Right atrium auricular region (tissue), 2 donors: ENCODE measurements around the gene DNA2. TPM values are rescaled to one million over a fixed set of nuclear protein-coding genes. Genes with fewer than 3 reads are reported as not detected.
A peak's percentile ranks its signal among the peaks of the same experiment; 100 is the strongest.

Experiments used
- DNase-seq: peaks from one replicate; pipeline ENCODE4 v3.0.0-alpha.2; 2019; ENCODE audit warnings: low spot score
- H3K27ac ChIP-seq, 2 donors: fragments of 200-600 bp; sonication (generic); 1 replicate in 1 of 2; 2 replicates in 1 of 2; pipeline ENCODE4 v1.5.1; 2016 to 2019
- H3K27me3 ChIP-seq, 2 donors: fragments of 200-600 bp; sonication (generic); one replicate each; pipeline versions ENCODE4 v1.5.1 to v1.6.0; 2017 to 2019
- H3K36me3 ChIP-seq: fragments of 200-600 bp; sonication (generic); one replicate; pipeline ENCODE4 v1.5.1; 2016
- H3K4me1 ChIP-seq, 2 donors: fragments of 200-600 bp; sonication (generic); one replicate each; pipeline versions ENCODE4 v1.5.1 to v1.6.0; 2017 to 2019
- H3K4me3 ChIP-seq, 2 donors: fragments of 200-600 bp; sonication (generic); 1 replicate in 1 of 2; 2 replicates in 1 of 2; pipeline ENCODE4 v1.5.1; 2017 to 2019; ENCODE audit warnings: mild to moderate bottlenecking in 1 of 2, moderate library complexity in 1 of 2
- H3K9me3 ChIP-seq, 2 donors: fragments of 200-600 bp; sonication (generic); one replicate each; pipeline ENCODE4 v1.5.1; 2019
- total RNA-seq, 2 donors: library from RNA; depleted of rRNA; stranded (reverse); fragments of >200 nt; gene quantifications; one replicate each; pipeline ENCODE4 v1.1.0, GENCODE V29; 2016
- TF ChIP-seq, protein P1 (sequence below), 2 donors: fragments of 200-600 bp; sonication (generic); IDR thresholded peaks; one replicate each; pipeline ENCODE4 v1.5.1; 2019; ENCODE audit warnings: antibody characterized with exemption in 2 of 2

DNA2 gene
- total RNA-seq, 2 donors from 2014 or later, result 0.90 to 1.3 TPM

DNA sequence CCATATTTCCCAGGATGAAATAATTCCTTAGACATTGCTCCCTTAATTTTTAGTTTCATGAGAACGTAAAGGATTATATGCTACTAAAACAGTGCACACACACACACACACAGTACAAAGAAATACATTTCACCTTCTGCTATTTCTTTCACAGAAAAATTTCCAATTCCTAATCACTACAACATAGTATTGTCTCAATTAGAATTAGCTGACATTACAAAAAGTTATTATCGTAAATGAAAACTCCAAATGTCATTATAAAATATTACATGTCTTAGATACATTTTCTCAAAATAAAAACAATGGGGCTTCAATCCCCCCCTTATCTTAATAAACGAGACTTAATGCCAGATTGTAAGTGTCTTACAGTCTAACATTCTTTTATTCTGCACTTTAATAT is 52.4 kb downstream of the DNA2 start:
- H3K36me3 ChIP-seq, result no peaks in the 10 kb centered on the region
- no peak overlapping the region for H3K27ac ChIP-seq
- no peaks in the 10 kb centered on the region for H3K4me1 ChIP-seq
- TF ChIP-seq, protein P1, sequence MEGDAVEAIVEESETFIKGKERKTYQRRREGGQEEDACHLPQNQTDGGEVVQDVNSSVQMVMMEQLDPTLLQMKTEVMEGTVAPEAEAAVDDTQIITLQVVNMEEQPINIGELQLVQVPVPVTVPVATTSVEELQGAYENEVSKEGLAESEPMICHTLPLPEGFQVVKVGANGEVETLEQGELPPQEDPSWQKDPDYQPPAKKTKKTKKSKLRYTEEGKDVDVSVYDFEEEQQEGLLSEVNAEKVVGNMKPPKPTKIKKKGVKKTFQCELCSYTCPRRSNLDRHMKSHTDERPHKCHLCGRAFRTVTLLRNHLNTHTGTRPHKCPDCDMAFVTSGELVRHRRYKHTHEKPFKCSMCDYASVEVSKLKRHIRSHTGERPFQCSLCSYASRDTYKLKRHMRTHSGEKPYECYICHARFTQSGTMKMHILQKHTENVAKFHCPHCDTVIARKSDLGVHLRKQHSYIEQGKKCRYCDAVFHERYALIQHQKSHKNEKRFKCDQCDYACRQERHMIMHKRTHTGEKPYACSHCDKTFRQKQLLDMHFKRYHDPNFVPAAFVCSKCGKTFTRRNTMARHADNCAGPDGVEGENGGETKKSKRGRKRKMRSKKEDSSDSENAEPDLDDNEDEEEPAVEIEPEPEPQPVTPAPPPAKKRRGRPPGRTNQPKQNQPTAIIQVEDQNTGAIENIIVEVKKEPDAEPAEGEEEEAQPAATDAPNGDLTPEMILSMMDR (IDR thresholded peaks at IDR 0.05), result no peak
- no peaks in the 10 kb centered on the region for H3K27me3 ChIP-seq
- no peaks in the 10 kb centered on the region for H3K9me3 ChIP-seq
- no peak for DNase-seq
- no peak overlapping the region for H3K4me3 ChIP-seq

DNA sequence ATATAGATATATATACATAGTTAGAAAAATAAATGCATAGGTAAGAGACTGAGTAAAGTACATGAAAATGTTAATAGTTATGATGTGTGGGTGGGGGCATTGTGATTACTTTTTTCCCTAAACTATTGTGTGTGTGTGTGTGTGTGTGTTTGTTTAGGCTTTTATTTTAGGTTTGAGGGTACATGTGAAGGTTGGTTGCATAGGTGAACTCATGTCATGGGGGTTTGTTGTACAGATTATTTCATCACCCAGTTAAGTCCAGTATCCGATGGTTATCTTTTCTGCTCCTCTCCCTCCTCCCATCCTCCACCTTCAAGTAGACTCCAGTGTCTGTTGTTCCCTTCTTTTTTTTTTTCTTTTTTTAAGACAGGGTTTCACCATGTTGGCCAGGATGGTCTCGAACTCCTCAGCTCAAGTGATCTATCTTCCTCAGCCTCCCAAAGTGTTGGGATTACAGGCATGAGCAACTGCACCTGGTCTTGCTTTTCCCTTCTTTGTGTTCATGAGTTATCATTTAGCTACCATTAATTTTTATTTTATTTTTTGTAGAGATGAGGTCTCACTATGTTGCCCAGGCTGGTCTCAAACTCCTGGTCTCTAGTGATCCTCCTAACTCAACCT is 62.8 kb downstream of the DNA2 start:
- Histone ChIP-seq H3K4me3 (no peak overlapping the region), H3K4me1 (peaks cover 0 to 11% of the 10 kb centered on the region in 2 donors), H3K27me3 (no peaks in the 10 kb centered on the region), H3K9me3 (no peaks in the 10 kb centered on the region), H3K36me3 (no peaks in the 10 kb centered on the region), H3K27ac (no peak overlapping the region)
- TF ChIP-seq, protein P1 (IDR thresholded peaks at IDR 0.05), result no peak
- peak; percentile 21 for DNase-seq

DNA sequence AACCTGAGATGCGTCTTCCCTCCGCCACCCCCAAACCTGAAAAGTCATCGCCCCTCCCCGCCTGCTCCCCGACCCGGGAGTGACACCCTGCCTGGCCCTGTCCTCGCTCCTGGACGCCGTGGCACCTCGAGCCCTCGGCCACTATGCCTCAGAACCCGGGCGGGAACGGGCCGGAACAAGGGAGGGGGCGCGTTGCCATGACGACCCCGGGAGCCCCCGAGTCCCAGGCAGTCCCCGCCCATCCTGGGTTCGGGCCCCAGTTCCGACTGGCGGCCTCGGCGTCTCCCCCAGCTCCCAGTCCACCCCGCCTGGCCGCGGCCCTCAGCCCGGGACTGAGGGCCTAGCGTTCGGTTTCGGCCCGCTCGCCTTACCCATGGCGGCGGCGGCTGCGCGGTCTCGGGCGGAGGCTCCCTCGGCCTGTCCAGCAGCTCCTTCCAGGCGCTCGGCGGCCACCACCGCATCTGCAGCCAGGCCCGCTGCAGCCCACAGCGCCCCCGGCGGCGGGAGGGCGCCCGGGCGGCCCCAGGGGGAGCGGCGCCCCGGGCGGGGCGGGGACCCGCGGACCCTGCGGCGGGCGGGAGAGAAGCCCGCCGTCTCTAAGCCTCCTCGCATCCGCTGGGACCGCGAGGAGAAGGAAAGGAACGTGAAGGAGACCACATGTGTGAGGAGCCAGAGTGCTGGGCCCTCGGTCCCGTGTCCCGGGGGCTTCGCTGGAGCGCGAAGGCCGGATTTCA is 64.8 kb downstream of the DNA2 start, which contains the start of gene RUFY2:
RUFY2 (minus strand) TSS at position 463 of the 734 bp plus-strand sequence; CDS start at position 375, 88 bp downstream.
- Histone ChIP-seq H3K4me3 (peak within 1 kb of the TSS; percentile 97 to 100), H3K9me3 (no peaks in the 10 kb centered on the region), H3K27me3 (no peaks in the 10 kb centered on the region), H3K4me1 (peaks cover 0 to 11% of the 10 kb centered on the region in 2 donors), H3K27ac (peak within 1 kb of the TSS; percentile 92 to 95), H3K36me3 (no peaks in the 10 kb centered on the region)
- TF ChIP-seq, protein P1 (IDR thresholded peaks at IDR 0.05), result peak; percentile 80 to 94
- peak; percentile 63 for DNase-seq

DNA sequence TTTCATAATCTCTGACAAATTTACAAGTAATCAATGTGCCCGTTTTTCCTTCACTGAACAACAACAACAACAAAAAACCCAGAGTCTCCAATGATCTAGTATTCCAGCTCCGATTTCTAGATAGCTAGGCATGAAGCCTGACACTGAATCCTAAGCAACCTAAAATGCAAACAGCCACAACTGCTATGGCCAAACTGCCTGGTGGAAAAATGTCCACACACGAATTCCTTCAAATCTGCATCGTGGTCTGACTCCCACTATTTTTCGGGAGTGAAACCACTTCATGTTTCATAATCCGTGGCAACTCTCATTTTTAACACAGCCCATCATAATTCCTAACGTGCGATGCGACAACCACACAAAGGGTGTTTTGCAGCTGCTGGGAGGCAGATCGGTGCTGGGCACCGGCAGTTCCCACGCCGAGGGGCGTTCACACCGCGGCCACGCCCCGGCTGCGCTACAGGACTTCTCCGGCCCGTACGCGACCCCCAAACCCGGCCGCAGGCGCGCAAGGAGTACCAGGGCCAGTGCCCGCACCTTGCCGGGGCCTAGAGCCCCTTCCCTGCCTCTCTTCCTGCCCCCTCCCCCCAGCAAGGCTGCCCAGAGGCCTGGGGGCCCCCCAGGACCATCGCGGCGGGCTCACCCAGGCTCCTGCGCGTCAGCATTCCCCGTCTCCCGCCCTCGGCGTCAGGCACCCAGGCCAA is 65.5 kb downstream of the DNA2 start:
- TF ChIP-seq, protein P1 (IDR thresholded peaks at IDR 0.05), result no peak
- no peaks in the 10 kb centered on the region for H3K9me3 ChIP-seq
- peak overlapping the region; percentile 92 to 95 for H3K27ac ChIP-seq
- H3K4me1 ChIP-seq, result peaks cover 0 to 11% of the 10 kb centered on the region in 2 donors
- H3K4me3 ChIP-seq, result peak overlapping the region; percentile 97 to 100
- H3K27me3 ChIP-seq, result no peaks in the 10 kb centered on the region
- DNase-seq, result no peak
- H3K36me3 ChIP-seq, result no peaks in the 10 kb centered on the region

DNA sequence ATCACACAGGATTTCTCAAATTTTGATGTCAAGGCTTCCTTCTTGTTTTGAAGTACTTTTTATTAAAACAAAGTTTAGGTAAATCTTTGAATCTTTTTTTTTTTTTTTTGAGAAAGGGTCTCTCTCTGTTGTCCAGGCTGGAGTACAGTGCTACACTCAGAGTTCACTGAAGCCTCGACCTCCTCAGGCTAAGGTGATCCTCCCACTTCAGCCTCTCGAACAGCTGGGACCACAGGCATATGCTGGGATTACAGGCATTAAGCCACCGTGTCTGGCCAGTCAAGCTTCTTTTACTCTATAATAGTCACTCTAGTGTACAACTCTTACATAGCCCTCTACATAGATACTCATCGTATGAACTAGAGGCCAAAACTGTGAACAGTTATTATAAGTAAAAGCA is 68.1 kb downstream of the DNA2 start:
- Histone ChIP-seq H3K4me3 (no peak overlapping the region), H3K4me1 (peaks cover 0 to 11% of the 10 kb centered on the region in 2 donors), H3K36me3 (no peaks in the 10 kb centered on the region), H3K27ac (no peak overlapping the region), H3K9me3 (no peaks in the 10 kb centered on the region), H3K27me3 (no peaks in the 10 kb centered on the region)
- TF ChIP-seq, protein P1 (IDR thresholded peaks at IDR 0.05), result no peak
- no peak for DNase-seq
